Left colon (tissue), 2 donors: ENCODE results near the gene AUTS2. TPM values are rescaled to one million over a fixed set of nuclear protein-coding genes. Genes with fewer than 3 reads are reported as not detected.

ENCODE experiments used
- ATAC-seq: fragments of 200-7000 bp; cut with Tn5 transposase; one replicate; pipeline ENCODE4 v1.9.1; 2020; ENCODE audit warnings: mild to moderate bottlenecking, moderate library complexity
- DNase-seq, 2 donors: peaks; one replicate each; pipeline ENCODE4 v3.0.0-alpha.2; 2020
- intact Hi-C, 2 donors: fragments of 100-400 bp; cut with DNase I in 1 of 2; cut with micrococcal nuclease in 1 of 2; formaldehyde crosslinking; loops; one replicate each; pipeline versions ENCODE4 v1.11.2 to v1.14.0; 2022; cut with DNase I, micrococcal nuclease
- total RNA-seq, 2 donors: library from RNA; stranded (reverse); fragmentation: NEBNext Ultra II Directional; extraction: Animal tissue kit (Norgen Biotek cat#: 25700); gene quantifications; one replicate each; pipeline ENCODE4 v1.2.1, GENCODE V29; 2021
- donor health status: DM: no; HTN: no; CAD: no.
- donor health status: DM: yes; HTN: yes; CAD: no.

The AUTS2 gene
- total RNA-seq, 2 donors from 2014 or later = 43.3 to 44.2 TPM

DNA sequence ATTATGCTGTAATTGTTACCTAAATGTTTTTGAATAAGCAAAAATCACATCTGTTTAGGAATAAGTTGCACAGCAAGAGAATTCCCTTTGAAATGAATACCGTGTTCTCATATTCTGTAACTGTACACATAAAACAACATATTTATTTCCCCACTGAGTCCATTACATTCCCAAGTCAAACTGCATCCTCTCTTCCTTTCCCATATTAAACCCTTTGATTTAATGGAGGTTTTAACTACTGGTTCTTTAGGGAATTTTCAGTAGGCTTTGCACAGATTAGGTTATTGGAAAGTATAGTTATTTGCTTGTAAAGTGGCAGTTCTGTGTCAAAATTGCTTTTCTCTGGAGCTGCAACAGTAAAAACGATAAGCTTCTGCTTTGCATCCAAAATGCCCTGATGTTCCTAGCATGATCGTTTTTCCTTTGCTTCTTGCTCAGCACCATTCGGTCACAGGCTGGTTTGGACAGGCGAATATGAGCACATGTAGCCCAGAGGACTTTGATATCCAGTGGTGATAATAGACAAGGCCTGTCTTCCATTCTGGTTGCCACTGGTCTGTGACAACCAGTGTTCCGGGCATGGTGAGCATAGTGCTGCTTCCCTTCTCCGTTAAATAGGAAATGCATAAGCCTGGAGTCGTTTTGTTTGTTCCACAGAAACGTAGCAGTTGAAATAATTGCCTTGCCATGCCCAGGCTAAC lies 696.1 kb downstream of the AUTS2 start:
- no peak for DNase-seq
- intact Hi-C loops = no loop called here
- ATAC-seq = no peak

DNA sequence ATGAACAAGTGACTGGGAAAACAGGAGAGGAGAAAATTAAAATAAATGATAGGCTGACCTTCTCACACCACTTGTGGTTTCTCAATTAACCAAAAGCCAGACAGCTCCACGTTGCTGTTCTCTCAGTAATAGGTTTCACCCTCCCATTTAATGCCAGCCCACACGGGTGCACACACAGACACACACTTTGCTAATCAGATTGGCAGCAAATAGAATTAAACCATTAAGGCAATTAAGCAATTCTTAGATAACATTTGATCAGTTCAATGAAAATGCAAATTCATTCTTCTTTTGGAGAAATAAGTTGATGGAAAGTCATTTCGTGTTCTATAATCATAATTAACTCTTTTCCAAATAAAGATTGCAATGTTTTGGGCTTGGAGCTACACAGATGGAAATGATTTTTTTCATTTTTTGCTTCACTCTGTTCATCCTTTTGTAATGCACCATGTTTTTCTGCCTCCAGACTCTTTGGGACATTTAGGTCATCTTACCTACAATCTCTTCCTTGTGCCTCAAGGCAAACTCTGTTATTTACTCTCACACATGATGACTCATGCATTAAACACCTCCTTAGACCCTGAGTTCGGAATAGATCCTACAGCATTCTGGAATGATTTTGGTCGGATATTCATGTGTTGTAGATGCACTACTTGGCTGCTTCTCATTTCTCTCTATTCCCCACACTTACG lies 700.7 kb downstream of the AUTS2 start:
- ATAC-seq = no peak
- no peak for DNase-seq
- intact Hi-C loops = no loop called here

DNA sequence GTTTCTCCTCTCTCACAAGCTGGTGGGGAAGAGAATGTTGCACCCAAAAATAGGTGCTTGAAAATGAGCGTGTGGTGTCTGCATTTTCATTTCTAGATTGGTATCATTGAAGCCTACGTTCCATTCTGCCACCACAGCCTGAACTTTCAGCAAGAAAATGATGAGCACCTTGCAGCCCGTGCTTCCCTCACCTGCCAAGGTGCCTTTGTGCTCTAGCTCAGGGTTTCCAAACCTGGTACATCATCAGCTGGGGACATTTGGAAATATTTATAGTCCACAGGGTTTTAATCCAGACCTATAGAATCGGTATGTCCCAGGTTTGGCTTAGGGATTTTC lies 701.2 kb downstream of the AUTS2 start:
- ATAC-seq = no peak
- no peak for DNase-seq
- intact Hi-C loops = no loop called here

DNA sequence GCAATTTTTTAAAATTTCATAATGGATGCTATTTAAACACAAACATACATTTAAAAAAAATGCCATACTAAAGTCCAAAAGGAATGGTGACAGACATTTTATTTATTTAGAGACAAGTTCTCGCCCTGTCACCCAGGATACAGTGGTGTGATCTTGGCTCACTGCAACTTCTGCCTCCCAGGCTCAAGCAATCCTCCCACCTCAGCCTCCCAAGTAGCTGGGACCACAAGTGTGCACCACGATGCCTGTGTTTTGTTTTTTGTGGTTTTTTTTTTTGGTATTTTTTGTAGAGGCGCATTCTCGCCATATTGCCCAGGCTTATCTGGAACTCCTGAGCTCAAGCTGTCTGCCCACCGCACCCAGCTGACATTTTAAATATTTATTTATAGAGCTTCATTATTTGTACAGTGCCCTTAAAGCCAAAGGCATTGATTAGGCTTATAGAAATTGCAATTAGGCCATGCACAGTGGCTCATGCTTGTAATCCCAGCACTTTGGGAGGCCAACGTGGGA lies 703.5 kb downstream of the AUTS2 start:
- DNase-seq (no peak), ATAC-seq (no peak)
- intact Hi-C loops = no loop called here

DNA sequence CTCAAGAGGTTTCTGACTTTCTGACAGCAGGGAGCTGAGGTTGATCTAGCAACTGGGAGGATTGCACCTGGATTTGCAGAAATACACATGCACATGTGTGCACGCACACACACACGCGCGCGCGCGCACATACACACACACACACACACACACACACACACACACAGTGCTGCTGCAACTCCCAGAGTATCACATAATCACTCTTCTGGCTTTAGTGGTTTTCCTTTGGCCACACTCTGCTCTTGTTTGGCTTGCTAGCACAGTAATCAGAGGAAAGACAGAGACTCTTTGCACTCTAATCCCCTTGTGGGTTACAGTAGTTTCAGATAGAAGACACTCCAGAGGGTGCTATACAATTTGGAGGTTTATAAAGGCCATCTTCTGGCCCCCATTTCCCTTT lies 705.0 kb downstream of the AUTS2 start:
- DNase-seq (no peak), ATAC-seq (no peak)
- intact Hi-C loops = no loop called here

DNA sequence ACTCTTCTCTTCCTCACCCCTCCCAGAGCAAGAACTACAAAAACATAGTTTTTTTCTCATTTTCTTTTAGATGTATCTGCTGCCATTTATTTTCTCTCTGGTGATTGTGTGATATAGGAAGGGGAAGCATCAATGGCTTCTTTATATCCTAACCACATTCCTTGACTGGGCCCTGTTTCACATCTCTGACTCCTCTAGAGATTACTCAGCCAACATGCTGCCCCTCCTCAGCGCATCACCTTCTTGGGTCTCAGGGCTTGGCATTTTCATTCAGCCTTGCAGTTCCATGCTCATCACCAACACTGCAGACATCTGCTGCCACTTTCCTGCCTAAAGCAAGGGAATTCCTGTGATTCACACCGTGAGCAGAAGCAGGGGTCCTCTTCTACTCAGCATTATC lies 705.5 kb downstream of the AUTS2 start:
- intact Hi-C loops = no loop called here
- ATAC-seq = no peak

DNA sequence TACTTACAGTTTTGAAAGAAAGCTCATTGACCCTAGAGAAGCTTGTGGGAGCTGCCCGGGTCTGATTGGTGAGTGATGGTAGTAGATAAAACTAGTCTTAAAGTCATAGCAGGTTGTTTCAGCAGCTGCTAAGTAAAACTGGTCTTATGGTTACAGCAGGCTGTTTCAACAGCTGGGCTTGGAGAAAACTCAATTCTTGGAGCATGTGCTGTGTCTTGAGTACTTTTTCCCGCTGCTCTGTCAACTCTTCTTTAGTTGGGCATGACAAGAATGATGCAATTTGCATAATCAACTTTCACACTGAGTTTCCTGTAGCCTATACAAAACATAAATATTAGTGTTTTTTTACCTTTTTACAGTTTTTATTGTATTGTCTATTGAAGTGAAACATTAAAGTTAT lies 707.9 kb downstream of the AUTS2 start:
- DNase-seq (no peak), ATAC-seq (no peak)
- intact Hi-C loops = no loop called here

More for the DNA sequence above, 705.5 kb downstream of the AUTS2 start:
- DNase-seq = no peak

DNA sequence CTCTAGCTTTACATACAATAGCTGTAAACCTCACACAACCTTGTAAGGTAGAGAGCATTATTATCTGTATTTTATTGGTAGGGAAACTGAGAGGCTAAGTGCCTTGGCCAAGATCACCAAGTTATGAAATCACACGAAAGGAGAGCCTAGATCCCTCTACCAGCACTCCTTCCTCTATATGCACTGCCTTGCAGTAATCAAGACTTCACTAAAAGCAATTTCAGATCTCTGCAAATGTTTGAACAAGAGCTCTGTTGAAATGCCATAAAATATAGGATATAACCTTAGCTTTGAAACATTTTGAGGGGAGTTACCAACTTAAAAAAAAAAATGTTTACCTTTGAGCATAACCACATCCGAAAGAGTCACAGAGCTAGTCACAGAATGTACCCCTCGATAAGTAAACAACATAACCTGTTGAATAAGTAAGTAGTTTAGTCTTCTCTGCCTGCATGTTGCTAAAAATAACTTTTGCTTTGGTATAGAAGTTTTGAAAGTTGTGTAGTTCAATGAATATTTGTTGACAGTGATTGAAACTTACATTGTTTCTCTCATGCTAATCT lies 709.4 kb downstream of the AUTS2 start:
- intact Hi-C loops = no loop called here
- DNase-seq (no peak), ATAC-seq (peak; percentile 96)

DNA sequence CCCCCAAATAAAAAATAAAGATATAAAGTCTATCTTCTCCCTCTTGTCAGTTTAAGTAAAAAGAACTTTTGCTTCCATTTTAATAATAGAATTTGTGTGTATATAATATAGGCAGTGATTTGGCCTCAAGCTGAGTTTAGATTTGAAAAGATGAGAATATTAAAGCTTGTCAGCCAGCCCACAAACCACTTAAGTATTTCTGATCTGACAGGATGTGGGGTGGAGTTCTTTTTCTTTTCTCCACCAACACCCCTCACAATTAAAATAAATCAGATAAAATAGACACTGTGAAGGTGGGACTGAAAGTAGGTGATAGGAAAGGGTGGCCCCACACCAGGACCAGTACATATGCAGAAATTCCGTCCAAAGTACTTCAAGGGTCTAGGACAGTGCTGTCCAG lies 714.1 kb downstream of the AUTS2 start:
- DNase-seq (no peak), ATAC-seq (no peak)
- intact Hi-C loops = no loop called here

DNA sequence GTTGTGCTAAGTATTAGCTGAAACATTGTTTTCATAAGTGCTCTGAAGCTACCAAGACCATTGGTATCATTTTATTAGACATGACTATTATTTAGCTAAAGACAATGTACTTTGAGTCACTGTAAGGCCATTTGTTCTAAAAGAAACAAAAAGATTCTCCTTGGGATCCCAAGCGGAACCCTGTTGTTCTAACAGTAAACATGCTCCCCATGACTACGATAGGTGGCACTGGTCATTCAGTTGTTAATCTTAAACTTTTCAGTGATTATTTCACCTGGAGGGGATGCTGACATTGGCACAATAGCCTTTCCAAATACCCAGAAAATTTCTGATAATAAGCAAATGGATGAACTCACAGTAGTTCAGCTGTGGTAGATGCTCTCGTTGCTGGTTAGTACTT lies 715.0 kb downstream of the AUTS2 start:
- DNase-seq = no peak
- intact Hi-C loops = no loop called here
- no peak for ATAC-seq

DNA sequence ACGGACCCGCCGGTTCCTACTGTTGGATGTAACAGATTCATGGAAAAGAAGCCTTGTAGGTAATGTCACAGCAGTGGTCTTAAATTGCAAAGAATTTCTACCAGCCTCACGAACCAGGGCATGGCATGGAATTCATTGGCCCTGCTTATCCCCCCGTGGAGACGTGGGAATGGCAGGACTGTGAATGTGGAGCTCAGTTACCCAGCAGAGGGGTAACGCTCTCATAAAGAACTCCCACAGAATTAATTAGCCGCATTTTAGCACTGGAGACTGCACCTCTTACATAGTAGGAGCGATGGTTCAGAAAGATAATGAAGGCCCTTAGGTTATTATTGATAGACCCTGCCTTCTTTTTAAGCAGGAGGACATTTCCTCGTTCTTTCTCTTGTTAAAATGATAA lies 715.4 kb downstream of the AUTS2 start:
- intact Hi-C loops = no loop called here
- ATAC-seq (no peak), DNase-seq (no peak)

DNA sequence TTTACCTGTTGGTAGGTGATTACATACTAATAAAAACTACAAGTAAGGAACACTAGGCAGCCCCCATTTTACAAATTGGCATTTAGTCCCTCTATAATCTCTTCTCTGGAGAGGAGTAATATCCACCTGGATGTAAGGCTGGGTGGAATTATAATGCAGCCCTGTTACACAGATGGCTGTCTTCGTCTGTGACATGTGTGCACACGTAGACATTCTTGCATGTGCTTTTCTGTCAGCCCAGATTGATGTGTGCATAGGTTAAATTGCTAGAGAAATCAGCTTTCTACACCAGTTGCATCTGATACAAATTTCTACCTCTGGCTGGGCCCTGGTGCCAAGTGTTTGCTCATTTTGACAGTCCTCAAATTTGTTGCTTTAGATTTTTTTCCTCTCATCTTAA lies 715.9 kb downstream of the AUTS2 start:
- DNase-seq = no peak
- intact Hi-C loops = no loop called here

DNA sequence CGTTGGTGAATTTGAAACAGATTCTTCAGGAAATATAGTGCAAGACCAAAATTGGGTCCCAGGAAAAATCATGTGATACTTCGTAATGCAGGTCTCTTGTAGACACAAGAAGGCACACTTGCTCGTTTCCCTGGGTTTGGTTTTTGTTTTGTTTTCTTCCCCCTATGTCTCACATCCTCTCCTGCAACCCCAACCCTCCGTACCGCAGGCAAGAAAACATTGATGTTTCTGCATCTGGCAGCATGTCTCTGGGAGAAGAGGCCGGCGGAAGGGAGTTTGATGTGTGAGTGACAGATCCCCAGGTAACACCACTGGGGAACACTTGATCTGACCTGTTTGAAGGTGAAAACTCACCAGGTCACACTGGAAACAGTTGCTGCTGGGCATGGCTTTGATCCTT lies 718.5 kb downstream of the AUTS2 start:
- DNase-seq (no peak), ATAC-seq (no peak)
- intact Hi-C loops = no loop called here

More for the DNA sequence above, 715.9 kb downstream of the AUTS2 start:
- ATAC-seq = no peak

DNA sequence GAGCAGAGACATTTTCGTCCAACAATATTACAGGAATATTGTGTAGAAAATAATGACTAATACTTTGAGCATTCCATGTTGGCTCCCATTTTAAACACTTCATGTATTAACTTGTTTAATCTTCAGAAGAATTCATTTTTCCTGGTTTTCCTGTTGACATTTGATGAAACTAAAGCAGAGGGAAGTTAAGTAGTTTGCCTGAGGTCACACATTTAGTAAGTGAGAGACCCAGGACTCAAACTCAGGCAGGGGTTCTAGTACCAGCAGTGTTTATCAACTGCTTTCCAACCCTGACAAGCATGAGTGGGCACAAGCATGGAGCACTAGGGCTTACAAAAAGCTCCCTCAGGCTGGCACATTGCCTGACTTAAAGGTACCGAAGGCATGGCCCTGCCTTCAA lies 719.1 kb downstream of the AUTS2 start:
- intact Hi-C loops = no loop called here
- ATAC-seq = no peak

DNA sequence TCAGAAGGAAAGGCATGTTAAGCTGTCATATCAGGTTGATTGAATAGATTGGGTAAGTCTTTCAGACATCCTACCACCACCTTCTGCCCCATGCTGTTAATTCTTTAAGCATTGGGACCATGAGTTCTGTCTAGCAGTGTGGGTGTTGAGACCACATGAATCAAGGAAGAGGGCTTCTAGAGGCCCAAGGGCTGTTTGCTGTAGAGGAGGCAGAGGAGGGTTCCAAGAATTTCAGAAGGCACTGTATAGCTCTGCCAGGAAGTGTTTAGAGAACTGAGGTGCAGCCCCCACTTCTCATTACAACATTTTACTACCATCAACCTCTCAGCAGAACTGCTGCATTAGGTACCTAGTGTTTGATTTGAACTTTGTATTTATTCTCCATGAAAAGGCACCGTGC lies 720.2 kb downstream of the AUTS2 start:
- intact Hi-C loops = no loop called here

More for the DNA sequence above, 719.1 kb downstream of the AUTS2 start:
- no peak for DNase-seq

DNA sequence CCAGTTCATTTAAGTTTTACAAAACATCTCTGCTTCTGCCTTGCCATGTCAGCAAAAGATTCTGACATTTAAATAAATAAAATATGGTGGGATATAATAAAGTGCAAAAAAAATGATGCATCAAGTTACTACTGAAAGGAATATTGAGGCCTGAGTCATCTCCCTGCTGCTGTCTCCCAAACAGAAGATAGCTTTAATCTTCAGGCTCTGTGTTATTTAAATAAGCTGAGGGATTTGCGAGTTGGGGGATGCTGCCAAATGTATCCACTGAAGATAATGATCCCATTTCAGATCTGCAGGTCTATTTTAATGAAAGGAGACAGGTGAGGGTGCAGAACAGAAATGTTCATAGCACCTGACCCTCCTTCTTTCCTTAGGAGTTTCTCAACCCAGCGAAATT lies 720.8 kb downstream of the AUTS2 start:
- ATAC-seq (no peak), DNase-seq (no peak)
- intact Hi-C loops = no loop called here

More for the DNA sequence above, 720.2 kb downstream of the AUTS2 start:
- ATAC-seq (no peak), DNase-seq (no peak)

DNA sequence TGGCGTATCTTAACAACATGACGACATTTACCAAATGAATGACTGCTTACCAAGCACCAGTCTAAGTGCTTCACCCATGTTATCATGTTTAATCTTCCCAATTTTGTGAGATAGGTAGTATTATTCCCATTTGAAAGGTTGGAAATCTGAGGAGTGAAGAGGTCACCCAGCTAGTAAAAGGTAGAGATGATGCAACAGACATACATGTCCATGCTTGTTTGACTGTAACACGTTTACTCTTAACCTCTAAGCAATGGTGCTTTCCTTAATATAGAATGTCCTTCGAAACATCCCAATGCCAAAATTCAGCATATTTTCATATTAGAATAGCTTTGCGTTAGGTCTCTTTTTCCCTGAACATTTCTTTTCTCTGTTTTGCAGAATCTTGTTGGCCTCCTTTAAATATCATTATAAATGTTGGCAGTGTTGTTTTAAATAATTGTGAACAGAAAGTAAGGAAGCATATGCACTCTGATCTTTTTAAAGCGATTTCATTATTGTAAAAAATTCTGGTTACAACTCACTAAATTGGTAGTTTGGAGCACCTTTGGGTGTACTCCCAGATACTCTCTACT lies 722.8 kb downstream of the AUTS2 start:
- DNase-seq (no peak), ATAC-seq (no peak)
- intact Hi-C loops = no loop called here

DNA sequence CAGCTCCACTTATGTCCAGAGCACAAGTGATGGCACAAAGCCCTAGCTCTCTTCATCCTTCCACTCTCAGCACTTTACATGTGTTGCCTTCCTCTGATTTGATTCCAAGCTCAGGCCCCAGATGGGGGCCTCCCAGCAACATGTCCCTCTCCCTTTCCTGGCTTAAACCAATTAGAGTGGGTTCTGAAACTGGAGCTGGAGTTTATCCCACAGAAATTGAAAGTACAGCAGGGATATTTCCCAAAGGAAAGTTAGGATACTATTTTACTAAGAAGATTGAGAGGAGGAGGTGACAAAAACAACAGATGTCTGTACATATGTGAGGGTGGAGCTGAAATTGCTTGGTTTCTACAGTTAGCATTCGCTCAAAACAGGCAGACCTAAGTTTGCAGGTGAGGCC lies 724.6 kb downstream of the AUTS2 start:
- ATAC-seq (no peak), DNase-seq (no peak)
- intact Hi-C loops = no loop called here

DNA sequence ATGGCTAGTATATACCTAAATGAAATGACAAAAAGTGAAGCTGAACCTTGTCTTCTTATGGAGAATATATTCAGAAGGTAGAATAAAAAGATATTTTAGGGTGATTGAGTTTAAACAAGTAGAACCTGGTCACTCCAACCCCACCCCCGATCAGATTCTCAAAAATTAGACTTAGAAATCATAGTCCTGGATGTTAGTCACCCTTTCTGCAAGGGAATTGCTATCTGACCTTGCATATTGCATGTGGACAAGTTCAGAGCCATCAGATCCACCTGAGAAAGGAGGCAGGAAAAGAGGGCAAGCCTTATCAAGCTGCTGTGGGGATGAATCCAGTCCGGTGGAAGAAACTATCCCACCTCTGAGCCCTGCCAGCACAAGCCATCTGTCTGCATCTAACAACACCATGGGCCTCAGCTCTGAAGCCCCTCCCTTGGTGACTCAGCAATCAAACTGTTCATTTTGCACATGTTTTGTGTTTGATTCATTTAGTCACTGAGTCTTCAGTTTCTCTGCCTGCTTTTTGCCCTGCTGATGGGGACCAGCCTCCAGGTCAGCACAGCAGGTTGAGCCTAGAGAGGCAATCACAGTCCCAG lies 727.3 kb downstream of the AUTS2 start:
- ATAC-seq = no peak
- no peak for DNase-seq
- intact Hi-C loops = no loop called here

DNA sequence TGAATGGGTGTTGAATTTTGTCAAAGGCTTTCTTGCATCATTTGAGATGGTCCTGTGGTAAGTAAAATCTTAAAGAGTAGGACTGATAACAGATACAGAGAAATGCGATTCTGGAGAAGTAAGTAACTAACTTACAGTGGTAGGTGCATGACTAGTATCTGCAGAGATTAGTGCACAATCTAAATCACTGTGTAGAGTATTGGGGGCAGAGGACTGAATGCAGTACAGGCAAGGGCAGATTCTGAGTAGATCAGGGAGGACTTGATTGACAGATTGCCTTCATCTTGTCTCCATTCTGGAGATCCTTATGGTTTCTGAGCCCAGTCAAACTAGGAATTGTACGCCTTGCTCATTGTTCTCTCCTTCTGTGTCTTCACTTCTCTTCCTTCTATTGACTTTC lies 736.0 kb downstream of the AUTS2 start:
- ATAC-seq (no peak), DNase-seq (no peak)
- intact Hi-C loops = no loop called here
